Lower leg skin (tissue), 3 donors: ENCODE data around the gene FAM13A.

Source experiments
- POLR2A ChIP-seq, 2 donors: fragments of 450-650 bp; IDR thresholded peaks; one replicate each; pipeline ENCODE4 v1.6.1; 2016 to 2017; ENCODE audit warnings: antibody characterized with exemption in 2 of 2, mild to moderate bottlenecking in 1 of 2, moderate library complexity in 1 of 2
- TF ChIP-seq, protein P1 (sequence below), 3 donors: fragments of 450-650 bp; IDR thresholded peaks; one replicate each; pipeline ENCODE4 v1.5.1; 2016; ENCODE audit warnings: antibody characterized with exemption in 3 of 3, mild to moderate bottlenecking in 3 of 3, moderate library complexity in 2 of 3

DNA sequence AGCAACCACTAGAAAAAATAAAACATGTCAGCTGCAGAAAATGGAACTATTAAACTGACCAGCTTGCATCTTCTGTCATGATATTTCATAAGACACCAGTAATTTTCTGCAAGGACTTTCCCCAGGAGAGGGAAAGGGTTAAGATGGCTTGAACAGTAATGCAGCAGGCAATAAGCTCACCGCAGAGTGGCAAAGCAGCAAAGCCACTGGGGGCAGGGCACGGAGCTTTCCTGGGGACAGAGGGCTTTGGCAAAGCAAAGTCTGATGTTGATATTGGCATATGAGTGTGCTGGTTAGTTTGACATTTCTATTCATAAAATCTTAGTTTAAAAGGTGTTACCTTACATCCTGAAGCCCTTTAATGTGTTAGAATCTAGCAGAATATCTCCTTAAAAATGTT lies 304.2 kb downstream of the FAM13A start:
- TF ChIP-seq, protein P1, sequence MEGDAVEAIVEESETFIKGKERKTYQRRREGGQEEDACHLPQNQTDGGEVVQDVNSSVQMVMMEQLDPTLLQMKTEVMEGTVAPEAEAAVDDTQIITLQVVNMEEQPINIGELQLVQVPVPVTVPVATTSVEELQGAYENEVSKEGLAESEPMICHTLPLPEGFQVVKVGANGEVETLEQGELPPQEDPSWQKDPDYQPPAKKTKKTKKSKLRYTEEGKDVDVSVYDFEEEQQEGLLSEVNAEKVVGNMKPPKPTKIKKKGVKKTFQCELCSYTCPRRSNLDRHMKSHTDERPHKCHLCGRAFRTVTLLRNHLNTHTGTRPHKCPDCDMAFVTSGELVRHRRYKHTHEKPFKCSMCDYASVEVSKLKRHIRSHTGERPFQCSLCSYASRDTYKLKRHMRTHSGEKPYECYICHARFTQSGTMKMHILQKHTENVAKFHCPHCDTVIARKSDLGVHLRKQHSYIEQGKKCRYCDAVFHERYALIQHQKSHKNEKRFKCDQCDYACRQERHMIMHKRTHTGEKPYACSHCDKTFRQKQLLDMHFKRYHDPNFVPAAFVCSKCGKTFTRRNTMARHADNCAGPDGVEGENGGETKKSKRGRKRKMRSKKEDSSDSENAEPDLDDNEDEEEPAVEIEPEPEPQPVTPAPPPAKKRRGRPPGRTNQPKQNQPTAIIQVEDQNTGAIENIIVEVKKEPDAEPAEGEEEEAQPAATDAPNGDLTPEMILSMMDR (IDR thresholded peaks at IDR 0.05), result no peak
- no peak for TF ChIP-seq POLR2A (IDR thresholded peaks at IDR 0.05)
